Measurements from ENCODE around the gene CCNL2. TPM values are rescaled to one million over a fixed set of nuclear protein-coding genes. Genes with fewer than 3 reads are reported as not detected.

Gene CCNL2
- total and polyA plus RNA-seq, 2 of the 13 experiments (the other 11 are each of a cell fraction or from before 2014, with no cell fraction given): 105 to 340 TPM

- TF ChIP-seq PCBP1 (IDR thresholded peaks at IDR 0.05; ENCODE audit: borderline replicate concordance, low read depth, low read length) (peak; percentile 70; the same call in 1 of the 2 replicates), ZNF550 (CRISPR knock-in tag; IDR thresholded peaks at IDR 0.05; ENCODE audit: borderline replicate concordance) (no peak), ZNF234 (CRISPR knock-in tag; conservative IDR thresholded peaks at IDR 0.05) (0 out of 2 replicates have a peak, but pooled peaks have one; percentile 55), KLF12 (CRISPR knock-in tag; IDR thresholded peaks at IDR 0.05; ENCODE audit: borderline replicate concordance) (no peak), PBX3 (CRISPR knock-in tag; IDR thresholded peaks at IDR 0.05; ENCODE audit: borderline replicate concordance) (no peak), ZNF510 (CRISPR knock-in tag; IDR thresholded peaks at IDR 0.05; ENCODE audit: low read depth) (no peak), POGZ (CRISPR knock-in tag; IDR thresholded peaks at IDR 0.05) (no peak), ZNF281 (CRISPR knock-in tag; IDR thresholded peaks at IDR 0.05; ENCODE audit: borderline replicate concordance) (peak; percentile 79), KDM2A (CRISPR knock-in tag; IDR thresholded peaks at IDR 0.05; ENCODE audit: borderline replicate concordance, low read depth) (peak; percentile 80), ADNP (CRISPR knock-in tag; IDR thresholded peaks at IDR 0.05) (no peak), ZIK1 (CRISPR knock-in tag; IDR thresholded peaks at IDR 0.05; ENCODE audit: borderline replicate concordance, low read depth) (peak; percentile 85; the same call in 1 of the 2 replicates), ZNF574 (CRISPR knock-in tag; IDR thresholded peaks at IDR 0.05) (peak; percentile 73), REL (CRISPR knock-in tag; conservative IDR thresholded peaks at IDR 0.05) (0 out of 2 replicates have a peak, but pooled peaks have one; percentile 9), UBTF (CRISPR knock-in tag; IDR thresholded peaks at IDR 0.05) (peak; percentile 87), MTF1 (CRISPR knock-in tag; IDR thresholded peaks at IDR 0.05) (no peak), HMGXB4 (CRISPR knock-in tag; IDR thresholded peaks at IDR 0.05; ENCODE audit: borderline replicate concordance in 1 of 2, low read depth in 1 of 2) (0 out of 4 replicates have a peak, but pooled peaks have one; percentile 19 to 23)
These were observed 32.7 kb upstream of the CCNL2 start (continued) for GRCh38 chr1:1431845-1432273.
